ENCODE data around the gene PNMA8B.
A peak's percentile ranks its signal among the peaks of the same experiment; 100 is the strongest.

The PNMA8B gene

GRCh38 chr19:46486358-46486757, 9.3 kb downstream of the PNMA8B start:
- DNase-seq, result no peak

GRCh38 chr19:46484656-46485055, 11.0 kb downstream of the PNMA8B start:
- DNase-seq, result no peak

- DNase-seq, result no peak
Measured at GRCh38 chr19:46482631-46483030, 13.0 kb downstream of the PNMA8B start.

- DNase-seq, result no peak
Measured at GRCh38 chr19:46481947-46482346, 13.7 kb downstream of the PNMA8B start.

- no peak for DNase-seq
Measured at GRCh38 chr19:46481223-46481848, 14.3 kb downstream of the PNMA8B start.

- DNase-seq, result no peak
Measured at GRCh38 chr19:46480415-46480814, 15.3 kb downstream of the PNMA8B start.

GRCh38 chr19:46478356-46478986, 17.2 kb downstream of the PNMA8B start:
- DNase-seq, result peak; percentile 41

GRCh38 chr19:46475986-46476385, 19.7 kb downstream of the PNMA8B start:
- no peak for DNase-seq

GRCh38 chr19:46474211-46474610, 21.5 kb downstream of the PNMA8B start:
- DNase-seq, result no peak

GRCh38 chr19:46472592-46472991, 23.1 kb downstream of the PNMA8B start:
- DNase-seq, result no peak

GRCh38 chr19:46471811-46472543, 23.7 kb downstream of the PNMA8B start:
- no peak for DNase-seq

- DNase-seq, result no peak
Measured at GRCh38 chr19:46471116-46471733, 24.4 kb downstream of the PNMA8B start, which contains the start of gene PNMA8A. Gene PNMA8A (minus strand): TSS chr19:46471563. CDS start chr19:46471035, 528 bp downstream.

GRCh38 chr19:46470376-46470775, 25.3 kb downstream of the PNMA8B start:
- no peak for DNase-seq

- DNase-seq, result no peak
Measured at GRCh38 chr19:46469541-46470185, 26.0 kb downstream of the PNMA8B start.

- no peak for DNase-seq
Measured at GRCh38 chr19:46466536-46467196, 29.0 kb downstream of the PNMA8B start.

GRCh38 chr19:46463516-46463915, 32.2 kb downstream of the PNMA8B start:
- no peak for DNase-seq

- DNase-seq, result no peak
Measured at GRCh38 chr19:46461537-46461936, 34.1 kb downstream of the PNMA8B start.

- DNase-seq, result no peak
Measured at GRCh38 chr19:46460981-46461380, 34.7 kb downstream of the PNMA8B start.

- no peak for DNase-seq
Measured at GRCh38 chr19:46460055-46460454, 35.6 kb downstream of the PNMA8B start.

- DNase-seq, result no peak
Measured at GRCh38 chr19:46456930-46457329, 38.7 kb downstream of the PNMA8B start.

GRCh38 chr19:46454244-46454643, 41.4 kb downstream of the PNMA8B start:
- no peak for DNase-seq

GRCh38 chr19:46453661-46454060, 42.0 kb downstream of the PNMA8B start:
- DNase-seq, result no peak

- no peak for DNase-seq
Measured at GRCh38 chr19:46452186-46452585, 43.5 kb downstream of the PNMA8B start.

All from hematopoietic multipotent progenitor cell treated with erythropoietin and hydrocortisone succinate and interleukin-3 and kit ligand, for 4 days (in vitro differentiated cells).